BJ (cell line): ENCODE measurements around the gene ZNF138. TPM values are rescaled to one million over a fixed set of nuclear protein-coding genes. Genes with fewer than 3 reads are reported as not detected.

ENCODE experiments used
- CTCF ChIA-PET: fragments of 350-600 bp; formaldehyde crosslinking; extraction: SDS; loops from one replicate; lab custom pipeline; 2021; ENCODE audit warnings: antibody characterized with exemption, inconsistent platforms; lab: Yijun Ruan, JAX
- POLR2A ChIA-PET: fragments of 300-600 bp; sonication (Branson Sonifier 250); formaldehyde crosslinking; extraction: SDS; loops from one replicate; lab custom pipeline; 2021; ENCODE audit warnings: antibody characterized with exemption; lab: Charles Lee
- DNase-seq: peaks from one replicate; pipeline ENCODE4 v3.0.0-alpha.2; 2011; ENCODE audit warnings: low read depth
- H3K27me3 ChIP-seq: 2 replicates; pipeline ENCODE4 v1.6.0; 2011; ENCODE audit warnings: low read length; ENCODE audit not compliant: control insufficient read depth, insufficient read depth
- H3K36me3 ChIP-seq: 2 replicates; pipeline ENCODE4 v1.5.1; 2011; ENCODE audit warnings: low read length; ENCODE audit not compliant: control insufficient read depth, insufficient read depth
- H3K4me3 ChIP-seq: 2 replicates; pipeline ENCODE4 v1.5.1; 2011; ENCODE audit warnings: low read depth, mild to moderate bottlenecking, control low read depth, low read length
- CTCF ChIP-seq: IDR thresholded peaks from 2 replicates; pipeline ENCODE4 v1.5.1; 2011; ENCODE audit warnings: low read depth, mild to moderate bottlenecking, control low read depth, inconsistent platforms, low read length, moderate library complexity; ENCODE audit not compliant: insufficient read depth
- polyA plus RNA-seq: library from polyadenylated mRNA; depleted of rRNA; stranded (reverse); fragments of >200 nt; gene quantifications from 2 replicates; pipeline ENCODE4 v1.2.3, GENCODE V29; 2011

Gene ZNF138
- polyA plus RNA-seq, 1 experiment: 1.3 TPM

GRCh38 chr7:64873155-64873500 lies 78.9 kb downstream of the ZNF138 start:
- Histone ChIP-seq H3K36me3 (no peaks in the 10 kb centered on the region), H3K27me3 (no peaks in the 10 kb centered on the region), H3K4me3 (no peak overlapping the region)
- POLR2A ChIA-PET: no interaction called here
- no peak for TF ChIP-seq CTCF
- CTCF ChIA-PET: no interaction called here
- no peak for DNase-seq

GRCh38 chr7:64873517-64873916 lies 79.3 kb downstream of the ZNF138 start:
- H3K36me3 ChIP-seq: no peaks in the 10 kb centered on the region
- no peaks in the 10 kb centered on the region for H3K27me3 ChIP-seq
- no peak for DNase-seq
- H3K4me3 ChIP-seq: no peak overlapping the region
- ChIA-PET POLR2A (no interaction called here), CTCF (no interaction called here)
- TF ChIP-seq CTCF: no peak

GRCh38 chr7:64874114-64874513 lies 79.9 kb downstream of the ZNF138 start:
- POLR2A ChIA-PET: no interaction called here
- no peak overlapping the region for H3K4me3 ChIP-seq
- CTCF ChIA-PET: no interaction called here
- H3K27me3 ChIP-seq: no peaks in the 10 kb centered on the region
- DNase-seq: no peak
- no peak for TF ChIP-seq CTCF
- H3K36me3 ChIP-seq: no peaks in the 10 kb centered on the region

- no peaks in the 10 kb centered on the region for H3K27me3 ChIP-seq
- H3K36me3 ChIP-seq: no peaks in the 10 kb centered on the region
- TF ChIP-seq CTCF: no peak
- CTCF ChIA-PET: no interaction called here
- POLR2A ChIA-PET: no interaction called here
- H3K4me3 ChIP-seq: no peak overlapping the region
- DNase-seq: no peak
Observed at GRCh38 chr7:64874562-64875250, 80.5 kb downstream of the ZNF138 start.

GRCh38 chr7:64875258-64875657 lies 81.0 kb downstream of the ZNF138 start:
- Histone ChIP-seq H3K4me3 (no peak overlapping the region), H3K36me3 (no peaks in the 10 kb centered on the region), H3K27me3 (no peaks in the 10 kb centered on the region)
- DNase-seq: no peak
- ChIA-PET POLR2A (no interaction called here), CTCF (no interaction called here)
- no peak for TF ChIP-seq CTCF
